K562 (cell line): ENCODE data around the gene KIAA0319L. TPM values are rescaled to one million over a fixed set of nuclear protein-coding genes. Genes with fewer than 3 reads are reported as not detected.

Experiments
- ATAC-seq: fragments of 200-7000 bp; cut with Tn5 transposase; 3 replicates; pipeline ENCODE4 v1.9.1; 2020; ENCODE audit warnings: moderate library complexity
- BruUV-seq: library from RNA; stranded (reverse); fragments of 400-500 nt; replicated peaks from 2 replicates; lab custom pipeline; 2021; lab: Mats Ljungman, UMichigan
- CTCF ChIA-PET: fragments of 300-600 bp; formaldehyde crosslinking; extraction: SDS; loops from one replicate; lab custom pipeline; 2021; ENCODE audit warnings: low intra/inter-chr PET ratio; lab: Yijun Ruan, JAX
- POLR2A ChIA-PET: fragments of 300-600, 350-650 bp; sonication (Branson Sonifier 250); formaldehyde crosslinking; extraction: SDS; loops from one replicate; lab custom pipeline; 2021; ENCODE audit warnings: antibody characterized with exemption, inconsistent platforms; lab: Yijun Ruan, JAX
- DNase-seq, 4 experiments: peaks; one replicate each; pipeline versions ENCODE4 v3.0.0 to v3.0.0-alpha.2; 2011 to 2018; ENCODE audit warnings: low spot score in 3 of 4, mixed read lengths in 3 of 4; ENCODE audit errors: extremely low read depth in 1 of 4
- FAIRE-seq: peaks from 2 replicates; lab custom pipeline; 2011; peaks lifted over from hg19 to GRCh38; lab: Jason Lieb, UNC
- H2AFZ ChIP-seq: 2 replicates; pipeline ENCODE4 v1.6.0; 2011; ENCODE audit warnings: low read depth, low read length, control low read depth, inconsistent platforms
- H3K27ac ChIP-seq: fragments of 200-600 bp; 3 replicates; pipeline ENCODE4 v1.8.0; 2011; ENCODE audit warnings: low read depth, mild to moderate bottlenecking, control low read depth, inconsistent platforms, low read length, moderate library complexity, mixed read lengths; ENCODE audit errors: extremely low read depth
- H3K27me3 ChIP-seq, 2 experiments: fragments of 300-600 bp in 1 of 2; 2 replicates in 1 of 2; 3 replicates in 1 of 2; pipeline versions ENCODE4 v1.6.0 to v1.8.0; 2011; ENCODE audit warnings: inconsistent platforms in 2 of 2, low read length in 2 of 2, mild to moderate bottlenecking in 1 of 2, mixed read lengths in 1 of 2, moderate library complexity in 1 of 2; ENCODE audit not compliant: control insufficient read depth in 2 of 2, insufficient read depth in 2 of 2
- H3K36me3 ChIP-seq: fragments of 300-600 bp; 3 replicates; pipeline ENCODE4 v1.8.0; 2011; ENCODE audit warnings: mild to moderate bottlenecking, low read length, inconsistent platforms; ENCODE audit not compliant: control insufficient read depth, insufficient read depth
- H3K4me1 ChIP-seq, 2 experiments: fragments of 200-600 bp in 1 of 2; replicated peaks in 1 of 2; 2 replicates in 1 of 2; 3 replicates in 1 of 2; pipeline versions ENCODE4 v1.5.1 to v1.8.0; 2011; ENCODE audit warnings: inconsistent platforms in 2 of 2, low read length in 2 of 2, mild to moderate bottlenecking in 1 of 2, mixed read lengths in 1 of 2, moderate library complexity in 1 of 2; ENCODE audit not compliant: control insufficient read depth in 2 of 2, insufficient read depth in 2 of 2
- H3K4me2 ChIP-seq: 2 replicates; pipeline ENCODE4 v1.6.1; 2011; ENCODE audit warnings: low read length, control low read depth, inconsistent platforms, mixed read lengths; ENCODE audit not compliant: insufficient read depth
- H3K4me3 ChIP-seq: fragments of 200-600 bp; sonication (generic), shearing (Covaris generic); 2 replicates; pipeline ENCODE4 v1.5.1; 2016; ENCODE audit warnings: control low read depth, inconsistent platforms
- H3K79me2 ChIP-seq: fragments of 200-600 bp; 3 replicates; pipeline ENCODE4 v1.8.0; 2011; ENCODE audit warnings: low read length, inconsistent platforms; ENCODE audit not compliant: control insufficient read depth, insufficient read depth
- H3K9ac ChIP-seq, 2 experiments: 2 replicates each; pipeline versions ENCODE4 v1.6.0 to v1.6.1; 2011; ENCODE audit warnings: low read depth in 2 of 2, low read length in 2 of 2, control low read depth in 1 of 2, inconsistent platforms in 1 of 2, mild to moderate bottlenecking in 1 of 2, mixed read lengths in 1 of 2; ENCODE audit not compliant: insufficient read depth in 1 of 2
- H3K9me1 ChIP-seq: one replicate; pipeline ENCODE4 v1.6.0; 2011; ENCODE audit warnings: inconsistent platforms, mild to moderate bottlenecking, low read length, moderate library complexity; ENCODE audit not compliant: control insufficient read depth, insufficient read depth
- H3K9me3 ChIP-seq: replicated peaks from 2 replicates; pipeline ENCODE4 v1.5.1; 2011; ENCODE audit warnings: low read depth, low read length, inconsistent platforms; ENCODE audit not compliant: control insufficient read depth, insufficient read depth
- H4K20me1 ChIP-seq: replicated peaks from 2 replicates; pipeline ENCODE4 v1.6.1; 2011; ENCODE audit warnings: low read length, inconsistent platforms, mixed read lengths; ENCODE audit not compliant: control insufficient read depth, insufficient read depth
- CSDE1 ChIP-seq, 2 experiments: fragments of 450-650 bp; IDR thresholded peaks; 2 replicates each; pipeline ENCODE4 v1.6.1; 2016; ENCODE audit warnings: mild to moderate bottlenecking in 1 of 2
- ILK ChIP-seq: fragments of 450-650 bp; IDR thresholded peaks from 2 replicates; pipeline ENCODE4 v1.6.1; 2016; ENCODE audit warnings: missing genetic modification characterization, low read depth, mild to moderate bottlenecking, missing compliant biosample characterization, moderate library complexity, borderline replicate concordance
- MYNN ChIP-seq, 2 experiments: sonication (generic); formaldehyde crosslinking in 1 of 2; IDR thresholded peaks; 2 replicates each; pipeline versions ENCODE4 v1.5.0 to v1.6.1; 2016 to 2020; ENCODE audit warnings: antibody characterized with exemption in 1 of 2, missing genetic modification reagents in 1 of 2
- POLR2A ChIP-seq: fragments of 450-650 bp; conservative IDR thresholded peaks from 2 replicates; pipeline ENCODE4 v1.6.1; 2016
- POLR2AphosphoS2 ChIP-seq: IDR thresholded peaks from 2 replicates; pipeline ENCODE4 v1.6.1; 2012; ENCODE audit warnings: low read length, improper control_type of control experiment
- SUPT5H ChIP-seq: fragments of 450-650 bp; IDR thresholded peaks from 2 replicates; pipeline ENCODE4 v1.6.1; 2016
- ZBTB17 ChIP-seq: fragments of 450-650 bp; formaldehyde crosslinking; IDR thresholded peaks from 2 replicates; pipeline ENCODE4 v1.4.0; 2020; ENCODE audit warnings: mild to moderate bottlenecking
- WGBS: fragments of 100-300 bp; shearing (Covaris generic); methylation state at CpG from one replicate; pipeline ENCODE4 v1.1.6; 2016; ENCODE audit warnings: low coverage, mixed read lengths; ENCODE audit not compliant: insufficient coverage; ENCODE audit errors: missing lambda C conversion rate; 5-methylcytosine and 5-hydroxymethylcytosine counted together
- in situ Hi-C: fragments of 300-500 bp; cut with MboI; formaldehyde crosslinking; loops from 4 replicates; pipeline ENCODE4 v1.15.0; 2018; ENCODE audit warnings: inconsistent platforms, mixed read lengths
- intact Hi-C: fragments of 100-400 bp; cut with micrococcal nuclease; formaldehyde crosslinking; loops from 2 replicates; pipeline ENCODE4 v1.14.2; 2022
- polyA plus RNA-seq, 8 experiments: library from polyadenylated mRNA; depleted of rRNA in 4 of 8; stranded (reverse) in 5 of 8; unstranded in 3 of 8; fragments of >200 nt; fragmentation: Nextera tagmentation in 2 of 8; fragmentation: Illumina TruSeq in 1 of 8; extraction: Ambion mirVana in 2 of 8; extraction: Trizol in 1 of 8; gene quantifications; 2 replicates each; pipeline versions ENCODE4 v1.2.1 to v1.2.3, GENCODE V29; 2011 to 2014; ENCODE audit warnings: inconsistent platforms in 1 of 8, missing spikeins in 1 of 8
- total RNA-seq, 7 experiments: library from RNA; depleted of rRNA in 6 of 7; stranded (reverse); fragments of >200 nt in 6 of 7; fragmentation: Illumina TruSeq in 2 of 7; extraction: Trizol in 2 of 7; gene quantifications; 2 replicates each; pipeline versions ENCODE4 v1.2.1 to v1.2.3, GENCODE V29; 2011 to 2021; ENCODE audit warnings: low replicate concordance in 1 of 7

The KIAA0319L gene
- total and polyA plus RNA-seq, 9 of the 15 experiments (the other 6 are each of a cell fraction or from before 2014, with no cell fraction given): 2.4 to 51.7 (median 27.4) TPM

DNA sequence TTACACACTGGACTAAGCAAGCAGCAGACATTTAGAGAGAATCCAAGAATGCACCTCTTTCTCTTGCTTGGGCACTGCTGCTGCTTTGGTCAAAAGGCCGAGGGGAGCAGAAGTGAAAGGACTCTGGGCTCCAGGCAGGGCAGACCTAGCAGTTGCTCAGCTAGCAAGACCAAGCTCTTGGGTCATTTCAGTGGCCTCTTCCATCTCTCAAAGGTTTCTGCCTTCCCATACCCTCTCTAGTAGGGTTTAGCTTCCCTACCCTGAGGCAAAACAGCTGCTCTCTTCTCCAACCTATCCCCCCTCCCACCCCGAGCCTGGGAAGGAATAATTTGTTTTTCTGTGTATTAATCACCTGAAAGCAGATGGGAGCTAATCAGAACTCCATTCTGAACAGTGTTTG, 41.7 kb upstream of the KIAA0319L start:
- Histone ChIP-seq H3K36me3 (peaks cover 67% of the 10 kb centered on the region), H3K9me1 (no peaks in the 10 kb centered on the region), H3K27me3 (no peaks in the 10 kb centered on the region), H3K4me1 (no peaks in the 10 kb centered on the region), H3K9ac (no peak overlapping the region), H3K79me2 (no peaks in the 10 kb centered on the region; the same call in 2 of the 3 replicates), H3K4me2 (no peak overlapping the region), H2AFZ (no peak overlapping the region), H4K20me1 (no peaks in the 10 kb centered on the region), H3K9me3 (no peaks in the 10 kb centered on the region), H3K4me3 (no peak overlapping the region), H3K27ac (no peak overlapping the region)
- ChIA-PET POLR2A (interaction anchor here (0.5 to 1.0 kb wide), 6 partner anchors 9 to 1817 kb away, joined by 3 read pairs; no protein-coding TSS in a partner anchor), CTCF (no interaction called here)
- intact Hi-C loops (no loop called here), in situ Hi-C loops (no loop called here)
- TF ChIP-seq POLR2AphosphoS2 (0 out of 2 replicates have a peak, but pooled peaks have one; percentile 57), POLR2A (peak; percentile 56; the same call in 1 of the 2 replicates), SUPT5H (peak; percentile 30; the same call in 1 of the 2 replicates), MYNN (IDR thresholded peaks at IDR 0.05) (0 out of 2 replicates have a peak, but pooled peaks have one; percentile 18), MYNN (CRISPR knock-in tag; IDR thresholded peaks at IDR 0.05) (no peak), CSDE1 (IDR thresholded peaks at IDR 0.05) (no peak), ILK (tag) (no peak)
- 74% methylated on average over 2 of the region's 2 CpGs for WGBS
- FAIRE-seq (peak; percentile 32), DNase-seq (no peak), ATAC-seq (no peak; the same call in 2 of the 3 replicates)
- no TSS peak for BruUV-seq

DNA sequence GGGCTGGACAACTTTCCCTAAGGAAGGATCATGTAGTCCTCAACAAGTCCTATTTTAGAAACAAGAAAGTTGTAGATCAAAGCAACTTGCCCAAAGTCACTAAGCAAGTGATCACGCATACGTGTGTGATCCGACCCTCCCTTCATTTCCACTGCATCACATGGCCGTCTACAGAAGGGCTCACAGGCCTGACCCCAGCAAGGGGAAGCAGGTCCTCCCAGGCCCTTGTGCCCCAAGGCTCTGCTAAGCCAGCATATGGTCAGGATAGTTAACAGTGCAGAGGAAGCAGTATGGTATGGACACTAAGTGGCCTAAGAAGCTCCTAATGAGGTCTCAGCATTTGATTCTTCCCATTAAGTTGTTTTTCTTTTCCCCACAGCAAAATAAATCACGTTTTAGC, 40.7 kb upstream of the KIAA0319L start:
- no peaks in the 10 kb centered on the region for H3K27me3 ChIP-seq
- H3K4me1 ChIP-seq: peaks cover 0 to 4% of the 10 kb centered on the region in 2 experiments; a peak in 1 of 5 replicates
- TF ChIP-seq SUPT5H (0 out of 2 replicates have a peak, but pooled peaks have one; percentile 19), ZBTB17 (CRISPR knock-in tag) (no peak), POLR2A (peak; percentile 51)
- ATAC-seq: 0 out of 3 replicates have a peak, but pooled peaks have one; percentile 13
- H3K4me2 ChIP-seq: no peak overlapping the region
- in situ Hi-C loops: no loop called here
- no peaks in the 10 kb centered on the region for H3K79me2 ChIP-seq
- no peaks in the 10 kb centered on the region for H4K20me1 ChIP-seq
- H2AFZ ChIP-seq: no peak overlapping the region
- H3K27ac ChIP-seq: no peak overlapping the region
- H3K4me3 ChIP-seq: no peak overlapping the region
- whole genome bisulfite sequencing: 73% methylated on average over 5 of the region's 5 CpGs
- no peak for DNase-seq
- H3K9ac ChIP-seq: no peak overlapping the region
- H3K9me3 ChIP-seq: no peaks in the 10 kb centered on the region
- no peaks in the 10 kb centered on the region for H3K9me1 ChIP-seq
- H3K36me3 ChIP-seq: peaks cover 56% of the 10 kb centered on the region
- FAIRE-seq: peak; percentile 42
- BruUV-seq: no TSS peak
- intact Hi-C loops: no loop called here
- ChIA-PET POLR2A (no interaction called here), CTCF (no interaction called here)
